CD4-positive, alpha-beta T cell (primary cell): Measurements from ENCODE around the gene MTG2. TPM values are rescaled to one million over a fixed set of nuclear protein-coding genes. Genes with fewer than 3 reads are reported as not detected.
A peak's percentile ranks its signal among the peaks of the same experiment; 100 is the strongest.
"Not testable (repeated sequence)": the region's sequence is repeated elsewhere in the genome, so short reads cannot be mapped to it uniquely, and the experiment has no call there.

ENCODE experiments used
- ATAC-seq: fragments of 200-7000 bp; cut with Tn5 transposase; one replicate; pipeline ENCODE4 v1.10.0; 2022; ENCODE audit warnings: mild to moderate bottlenecking; ENCODE audit not compliant: poor library complexity
- CTCF ChIA-PET: fragments of 350-600 bp; sonication (Branson Sonifier 250); formaldehyde crosslinking; loops from one replicate; lab custom pipeline; 2021; ENCODE audit warnings: antibody characterized with exemption, inconsistent platforms; lab: Charles Lee
- POLR2A ChIA-PET: fragments of 350-600 bp; sonication (Branson Sonifier 250); formaldehyde crosslinking; loops from one replicate; lab custom pipeline; 2021; ENCODE audit warnings: antibody characterized with exemption, inconsistent platforms; lab: Charles Lee
- DNase-seq, 14 experiments: peaks; one replicate each; pipeline ENCODE4 v3.0.0-alpha.2; 2013 to 2020; ENCODE audit warnings: mixed read lengths in 2 of 14
- H3K27ac ChIP-seq, 2 donors: one replicate each; pipeline versions ENCODE4 v1.5.1 to v1.7.0; 2013; ENCODE audit warnings: low read length in 2 of 2, low read depth in 1 of 2, mild to moderate bottlenecking in 1 of 2
- H3K27me3 ChIP-seq, 2 experiments: 1 replicate in 1 of 2; 2 replicates in 1 of 2; pipeline versions ENCODE4 v1.6.1 to v1.7.0; 2013; ENCODE audit warnings: low read length in 2 of 2, control low read depth in 1 of 2, mild to moderate bottlenecking in 1 of 2, moderate library complexity in 1 of 2; ENCODE audit not compliant: insufficient read depth in 2 of 2, control insufficient read depth in 1 of 2
- H3K36me3 ChIP-seq: one replicate; pipeline ENCODE4 v1.6.1; 2013; ENCODE audit warnings: low read length, control low read depth; ENCODE audit not compliant: insufficient read depth
- H3K4me1 ChIP-seq: one replicate; pipeline ENCODE4 v1.6.1; 2013; ENCODE audit warnings: low read length, control low read depth; ENCODE audit not compliant: insufficient read depth
- H3K4me3 ChIP-seq: one replicate; pipeline ENCODE4 v1.5.1; 2013; ENCODE audit warnings: mild to moderate bottlenecking, low read length, moderate library complexity
- H3K9me3 ChIP-seq, 2 experiments: 1 replicate in 1 of 2; 2 replicates in 1 of 2; pipeline versions ENCODE4 v1.6.1 to v1.7.0; 2013; ENCODE audit warnings: low read length in 2 of 2, mild to moderate bottlenecking in 2 of 2, control low read depth in 1 of 2, moderate library complexity in 1 of 2; ENCODE audit not compliant: control insufficient read depth in 1 of 2, insufficient read depth in 1 of 2
- H3K27ac Mint-ChIP-seq: one replicate; pipeline ENCODE4 v1.8.0; 2020; ENCODE audit warnings: mixed read lengths
- H3K27me3 Mint-ChIP-seq: one replicate; pipeline ENCODE4 v1.8.0; 2021; ENCODE audit warnings: mixed read lengths
- H3K36me3 Mint-ChIP-seq: one replicate; pipeline ENCODE4 v1.8.0; 2021; ENCODE audit warnings: low read depth, mixed read lengths
- H3K4me1 Mint-ChIP-seq: one replicate; pipeline ENCODE4 v1.8.0; 2021; ENCODE audit warnings: low read depth, mixed read lengths
- H3K4me3 Mint-ChIP-seq: one replicate; pipeline ENCODE4 v1.8.0; 2020; ENCODE audit warnings: mild to moderate bottlenecking, mixed read lengths
- H3K9me3 Mint-ChIP-seq: one replicate; pipeline ENCODE4 v1.8.0; 2020; ENCODE audit warnings: mixed read lengths
- intact Hi-C, 2 experiments: fragments of 100-400 bp; cut with DNase I in 1 of 2; cut with micrococcal nuclease in 1 of 2; formaldehyde crosslinking; loops; one replicate each; pipeline versions ENCODE4 v1.15.1 to v1.9.0; 2023 to 2025; cut with DNase I, micrococcal nuclease
- total RNA-seq, 174 experiments: library from RNA in 2 of 174; stranded (reverse) in 2 of 174; gene quantifications; one replicate each; pipeline ENCODE4 v1.2.3 and lab custom pipeline; 2021 to 2026
- TF ChIP-seq, protein P1 (sequence below): fragments of 200-600 bp; IDR thresholded peaks from one replicate; pipeline ENCODE4 v1.8.0; 2022; ENCODE audit warnings: antibody characterized with exemption, mild to moderate bottlenecking

The MTG2 gene
- total RNA-seq, 2 experiments from 2014 or later, result 9.5 to 9.9 TPM

DNA sequence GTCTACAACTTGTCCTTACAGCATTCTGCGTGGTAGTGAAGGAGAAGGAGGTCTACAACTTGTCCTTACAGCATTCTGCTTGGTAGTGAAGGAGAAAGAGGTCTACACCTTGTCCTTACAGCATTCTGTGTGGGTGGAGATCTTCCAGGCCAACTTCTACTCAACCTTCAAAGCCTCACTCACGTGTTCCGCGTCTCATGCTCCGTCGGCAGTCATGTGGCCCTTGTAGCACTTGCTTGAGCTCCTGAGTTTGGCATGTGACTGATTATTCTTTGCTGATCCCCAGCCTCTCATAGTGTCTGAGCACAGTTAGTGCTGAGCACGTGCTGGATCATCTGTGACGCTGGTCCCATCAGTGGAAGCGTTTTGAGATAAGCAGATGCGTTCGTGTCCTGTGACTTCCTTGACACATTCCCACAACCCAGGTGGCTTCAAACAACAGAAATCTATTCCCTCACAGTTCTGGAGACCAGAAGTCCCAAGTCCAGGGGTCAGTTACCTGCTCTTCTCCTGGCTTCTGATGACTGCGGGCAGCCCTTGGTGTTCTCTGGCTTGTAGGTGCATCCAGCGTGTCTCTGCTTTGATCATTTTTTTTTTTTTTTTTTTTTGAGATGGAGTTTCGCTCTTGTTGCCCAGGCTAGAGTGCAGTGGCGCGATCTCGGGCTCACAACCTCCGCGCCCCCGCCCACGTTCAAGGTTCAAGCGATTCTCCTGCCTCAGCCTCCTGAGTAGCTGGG, 36.6 kb upstream of the MTG2 start:
- Histone ChIP-seq H3K9me3 (peaks cover 0 to 1% of the 10 kb centered on the region in 2 experiments), H3K27me3 (no peaks in the 10 kb centered on the region), H3K36me3 (no peaks in the 10 kb centered on the region), H3K4me3 (no peak overlapping the region), H3K27ac (no peak overlapping the region), H3K4me1 (peaks cover 42% of the 10 kb centered on the region)
- intact Hi-C loops, result no loop called here
- Mint-ChIP-seq H3K9me3 (no peaks in the 10 kb centered on the region), H3K27me3 (no peaks in the 10 kb centered on the region), H3K4me3 (peak overlapping the region; percentile 87), H3K4me1 (peaks cover 42% of the 10 kb centered on the region), H3K36me3 (peaks cover 21% of the 10 kb centered on the region), H3K27ac (peak overlapping the region; percentile 86)
- ChIA-PET POLR2A (interaction anchor here (5.4 kb wide), 1 partner anchor 79 kb away, joined by 51 read pairs; the partner anchor contains the start of gene TAF4), CTCF (no interaction called here)
- no peak for ATAC-seq
- no peak for DNase-seq
- TF ChIP-seq, protein P1, sequence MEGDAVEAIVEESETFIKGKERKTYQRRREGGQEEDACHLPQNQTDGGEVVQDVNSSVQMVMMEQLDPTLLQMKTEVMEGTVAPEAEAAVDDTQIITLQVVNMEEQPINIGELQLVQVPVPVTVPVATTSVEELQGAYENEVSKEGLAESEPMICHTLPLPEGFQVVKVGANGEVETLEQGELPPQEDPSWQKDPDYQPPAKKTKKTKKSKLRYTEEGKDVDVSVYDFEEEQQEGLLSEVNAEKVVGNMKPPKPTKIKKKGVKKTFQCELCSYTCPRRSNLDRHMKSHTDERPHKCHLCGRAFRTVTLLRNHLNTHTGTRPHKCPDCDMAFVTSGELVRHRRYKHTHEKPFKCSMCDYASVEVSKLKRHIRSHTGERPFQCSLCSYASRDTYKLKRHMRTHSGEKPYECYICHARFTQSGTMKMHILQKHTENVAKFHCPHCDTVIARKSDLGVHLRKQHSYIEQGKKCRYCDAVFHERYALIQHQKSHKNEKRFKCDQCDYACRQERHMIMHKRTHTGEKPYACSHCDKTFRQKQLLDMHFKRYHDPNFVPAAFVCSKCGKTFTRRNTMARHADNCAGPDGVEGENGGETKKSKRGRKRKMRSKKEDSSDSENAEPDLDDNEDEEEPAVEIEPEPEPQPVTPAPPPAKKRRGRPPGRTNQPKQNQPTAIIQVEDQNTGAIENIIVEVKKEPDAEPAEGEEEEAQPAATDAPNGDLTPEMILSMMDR, result no peak

DNA sequence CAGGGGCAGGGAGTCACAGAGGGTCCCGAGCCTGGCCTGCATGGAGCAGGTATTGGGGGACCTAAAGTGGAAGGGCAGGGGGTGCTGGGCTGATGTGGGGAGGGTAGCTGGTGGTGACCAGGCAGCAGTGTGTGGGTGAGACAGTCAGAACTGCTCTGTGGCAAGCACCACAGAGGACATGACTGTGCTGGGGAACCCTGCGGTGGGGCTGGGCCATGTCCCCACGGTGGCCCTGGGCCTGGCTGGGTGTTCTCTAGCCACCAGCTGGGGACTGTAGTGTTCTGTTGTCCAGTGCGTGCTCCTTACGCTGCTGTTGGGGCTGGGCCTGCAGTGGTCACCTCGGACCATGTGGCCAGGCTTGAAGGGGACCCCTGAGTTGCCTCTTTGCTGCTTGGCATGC, 35.7 kb upstream of the MTG2 start:
- Histone ChIP-seq H3K27ac (no peak overlapping the region), H3K4me3 (no peak overlapping the region), H3K9me3 (peaks cover 0 to 11% of the 10 kb centered on the region in 2 experiments), H3K36me3 (peaks cover under 1% of the 10 kb centered on the region), H3K4me1 (peaks cover 32% of the 10 kb centered on the region), H3K27me3 (no peaks in the 10 kb centered on the region)
- peaks cover 35% of the 10 kb centered on the region for H3K4me1 Mint-ChIP-seq
- no peaks in the 10 kb centered on the region for H3K27me3 Mint-ChIP-seq
- no peaks in the 10 kb centered on the region for H3K9me3 Mint-ChIP-seq
- DNase-seq, result no peak
- peak overlapping the region; percentile 42 for H3K27ac Mint-ChIP-seq
- TF ChIP-seq, protein P1, result no peak
- ChIA-PET POLR2A (interaction anchor here (0.6 to 1.0 kb wide), 2 partner anchors 25 to 92 kb away, joined by 3 read pairs; partner anchors contain the start of gene LSM14B), CTCF (no interaction called here)
- peak overlapping the region; percentile 48 for H3K4me3 Mint-ChIP-seq
- H3K36me3 Mint-ChIP-seq, result peaks cover 11% of the 10 kb centered on the region
- intact Hi-C loops, result no loop called here
- no peak for ATAC-seq

DNA sequence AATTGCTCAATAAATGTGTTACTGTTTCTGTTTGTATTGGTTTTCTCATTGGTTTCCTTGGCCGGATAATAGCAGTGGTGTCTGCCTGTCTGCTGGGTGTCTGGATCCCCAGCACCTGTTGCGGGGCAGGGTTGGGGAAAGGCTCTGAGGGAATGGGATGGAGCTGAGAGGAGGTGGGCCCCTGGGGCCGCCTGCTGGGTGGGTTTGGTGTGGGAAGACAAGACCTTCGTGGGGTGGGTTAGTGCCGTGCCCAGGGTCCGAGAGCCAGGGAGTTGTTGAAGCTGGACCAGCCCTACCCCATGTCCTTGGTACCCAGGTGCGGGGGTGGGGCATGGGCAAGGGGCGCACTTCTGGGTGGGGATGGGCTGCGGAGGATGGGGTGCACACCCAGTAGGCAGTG, 35.3 kb upstream of the MTG2 start:
- ATAC-seq, result no peak
- peaks cover 4% of the 10 kb centered on the region for H3K36me3 ChIP-seq
- no peak overlapping the region for H3K27ac ChIP-seq
- Mint-ChIP-seq H3K36me3 (peaks cover 12% of the 10 kb centered on the region), H3K27me3 (no peaks in the 10 kb centered on the region), H3K4me3 (peak overlapping the region; percentile 48), H3K9me3 (no peaks in the 10 kb centered on the region), H3K4me1 (peaks cover 36% of the 10 kb centered on the region), H3K27ac (peak overlapping the region; percentile 42)
- ChIA-PET POLR2A (interaction anchor here (0.6 to 1.0 kb wide), 2 partner anchors 25 to 92 kb away, joined by 3 read pairs; partner anchors contain the start of gene LSM14B), CTCF (no interaction called here)
- peaks cover 32% of the 10 kb centered on the region for H3K4me1 ChIP-seq
- TF ChIP-seq, protein P1, result no peak
- H3K9me3 ChIP-seq, result peaks cover 0 to 13% of the 10 kb centered on the region in 2 experiments
- H3K27me3 ChIP-seq, result no peaks in the 10 kb centered on the region
- intact Hi-C loops, result no loop called here
- no peak overlapping the region for H3K4me3 ChIP-seq
- DNase-seq, result no peak

DNA sequence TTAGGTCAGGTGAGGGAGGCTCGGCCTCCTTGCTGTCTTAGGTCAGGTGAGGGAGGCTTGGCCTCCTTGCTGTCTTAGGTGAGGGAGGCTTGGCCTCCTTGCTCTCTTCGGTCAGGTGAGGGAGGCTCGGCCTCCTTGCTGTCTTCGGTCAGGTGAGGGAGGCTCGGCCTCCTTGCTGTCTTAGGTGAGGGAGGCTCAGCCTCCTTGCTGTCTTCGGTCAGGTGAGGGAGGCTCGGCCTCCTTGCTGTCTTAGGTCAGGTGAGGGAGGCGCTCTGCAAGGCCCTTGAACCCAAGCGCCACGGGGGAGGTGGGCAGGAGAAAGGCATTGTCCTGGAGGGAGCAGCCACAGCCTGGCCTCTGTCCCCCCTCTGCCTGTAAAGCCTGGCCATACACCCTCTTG, 34.4 kb upstream of the MTG2 start:
- H3K9me3 Mint-ChIP-seq, H3K27ac ChIP-seq, CTCF ChIA-PET, ATAC-seq, H3K4me3 Mint-ChIP-seq, DNase-seq, intact Hi-C loops, H3K27ac Mint-ChIP-seq, H3K4me3 ChIP-seq, H3K36me3 ChIP-seq, H3K27me3 ChIP-seq, H3K27me3 Mint-ChIP-seq: not testable (repeated sequence)
- Mint-ChIP-seq H3K36me3 (peaks cover 19% of the 10 kb centered on the region), H3K4me1 (peaks cover 41% of the 10 kb centered on the region)
- POLR2A ChIA-PET, result interaction anchor here (1.0 kb wide), 1 partner anchor 26 kb away, joined by 3 read pairs; the partner anchor contains the start of gene LSM14B
- Histone ChIP-seq H3K9me3 (peaks cover 0 to 17% of the 10 kb centered on the region in 2 experiments), H3K4me1 (peaks cover 32% of the 10 kb centered on the region)
